ENCODE measurements around the gene PRKG1. TPM values are rescaled to one million over a fixed set of nuclear protein-coding genes. Genes with fewer than 3 reads are reported as not detected.

PRKG1 gene
- total RNA-seq, 1 donor from 2014 or later: 22.8 TPM

GRCh38 chr10:52027055-52027705, 952.9 kb downstream of the PRKG1 start:
- Mint-ChIP-seq H3K9me3 (ENCODE audit: low read depth) (peaks cover 11% of the 10 kb centered on the region), H3K27ac (ENCODE audit: unreplicated experiment) (no peak overlapping the region), H3K27me3 (ENCODE audit: low read depth) (peaks cover 2% of the 10 kb centered on the region), H3K4me1 (ENCODE audit: low read depth) (no peaks in the 10 kb centered on the region), H3K36me3 (ENCODE audit: low read depth) (peaks cover 2% of the 10 kb centered on the region), H3K4me3 (ENCODE audit: unreplicated experiment) (no peak overlapping the region)
- DNase-seq (ENCODE audit: low spot score): no peak
- TF ChIP-seq CTCF (IDR thresholded peaks at IDR 0.05): no peak

- no peaks in the 10 kb centered on the region for H3K4me1 Mint-ChIP-seq (ENCODE audit: low read depth)
- peaks cover 9% of the 10 kb centered on the region for H3K9me3 Mint-ChIP-seq (ENCODE audit: low read depth)
- TF ChIP-seq CTCF (IDR thresholded peaks at IDR 0.05): no peak
- H3K36me3 Mint-ChIP-seq (ENCODE audit: low read depth): peaks cover 2% of the 10 kb centered on the region
- peaks cover 2% of the 10 kb centered on the region for H3K27me3 Mint-ChIP-seq (ENCODE audit: low read depth)
- no peak overlapping the region for H3K27ac Mint-ChIP-seq (ENCODE audit: unreplicated experiment)
- no peak for DNase-seq (ENCODE audit: low spot score)
- no peak overlapping the region for H3K4me3 Mint-ChIP-seq (ENCODE audit: unreplicated experiment)
Observed at GRCh38 chr10:52028523-52028858, 954.2 kb downstream of the PRKG1 start.

GRCh38 chr10:52029628-52030027, 955.3 kb downstream of the PRKG1 start:
- Mint-ChIP-seq H3K4me3 (ENCODE audit: unreplicated experiment) (no peak overlapping the region), H3K27me3 (ENCODE audit: low read depth) (peaks cover 2% of the 10 kb centered on the region), H3K27ac (ENCODE audit: unreplicated experiment) (no peak overlapping the region), H3K9me3 (ENCODE audit: low read depth) (peaks cover 4% of the 10 kb centered on the region), H3K4me1 (ENCODE audit: low read depth) (no peaks in the 10 kb centered on the region), H3K36me3 (ENCODE audit: low read depth) (no peaks in the 10 kb centered on the region)
- no peak for TF ChIP-seq CTCF (IDR thresholded peaks at IDR 0.05)
- DNase-seq (ENCODE audit: low spot score): no peak

- peaks cover 2% of the 10 kb centered on the region for H3K27me3 Mint-ChIP-seq (ENCODE audit: low read depth)
- DNase-seq (ENCODE audit: low spot score): no peak
- peaks cover 4% of the 10 kb centered on the region for H3K9me3 Mint-ChIP-seq (ENCODE audit: low read depth)
- TF ChIP-seq CTCF (IDR thresholded peaks at IDR 0.05): no peak
- H3K36me3 Mint-ChIP-seq (ENCODE audit: low read depth): no peaks in the 10 kb centered on the region
- H3K27ac Mint-ChIP-seq (ENCODE audit: unreplicated experiment): no peak overlapping the region
- H3K4me1 Mint-ChIP-seq (ENCODE audit: low read depth): no peaks in the 10 kb centered on the region
- H3K4me3 Mint-ChIP-seq (ENCODE audit: unreplicated experiment): no peak overlapping the region
Observed at GRCh38 chr10:52030051-52030790, 955.9 kb downstream of the PRKG1 start.

GRCh38 chr10:52030975-52031374, 956.7 kb downstream of the PRKG1 start:
- no peak for TF ChIP-seq CTCF (IDR thresholded peaks at IDR 0.05)
- Mint-ChIP-seq H3K4me1 (ENCODE audit: low read depth) (no peaks in the 10 kb centered on the region), H3K27ac (ENCODE audit: unreplicated experiment) (no peak overlapping the region), H3K36me3 (ENCODE audit: low read depth) (no peaks in the 10 kb centered on the region), H3K9me3 (ENCODE audit: low read depth) (no peaks in the 10 kb centered on the region), H3K4me3 (ENCODE audit: unreplicated experiment) (no peak overlapping the region), H3K27me3 (ENCODE audit: low read depth) (peaks cover 2% of the 10 kb centered on the region)
- no peak for DNase-seq (ENCODE audit: low spot score)

All from chondrocyte (in vitro differentiated cells).